Measurements from ENCODE around the gene APLP1. TPM values are rescaled to one million over a fixed set of nuclear protein-coding genes. Genes with fewer than 3 reads are reported as not detected.

Gene APLP1
- total and polyA plus RNA-seq, 2 experiments from 2014 or later: 30.2 to 36.0 TPM

DNA sequence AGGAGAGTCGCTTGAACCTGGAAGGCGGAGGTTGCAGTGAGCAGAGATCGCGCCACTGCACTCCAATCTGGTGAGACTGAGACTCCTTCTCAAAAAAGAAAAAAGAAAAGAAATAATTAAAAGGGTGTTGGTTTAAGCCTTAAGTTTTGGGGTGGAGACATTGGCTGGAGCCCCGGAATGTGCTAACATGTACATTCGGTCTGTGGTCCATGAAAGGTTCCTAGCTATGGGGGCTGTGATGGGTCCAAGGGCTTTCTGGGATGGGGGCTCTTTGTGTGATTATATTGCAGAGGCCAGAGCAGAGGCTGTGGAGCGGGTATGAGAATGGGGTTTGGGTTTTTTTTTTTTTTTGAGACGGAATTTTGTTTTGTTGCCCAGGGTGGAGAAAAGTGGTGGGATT, 17.5 kb downstream of the APLP1 start (continued):
- TF ChIP-seq CREB1 (CRISPR knock-in tag; IDR thresholded peaks at IDR 0.05; ENCODE audit: low read depth): no peak
- TF ChIP-seq ZNF331 (CRISPR knock-in tag; IDR thresholded peaks at IDR 0.05; ENCODE audit: low read depth): no peak
- no peak for TF ChIP-seq EZH2phosphoT487 (IDR thresholded peaks at IDR 0.05; ENCODE audit: unreplicated experiment)
- TF ChIP-seq ETS1 (IDR thresholded peaks at IDR 0.05): no peak
- TF ChIP-seq ZNF114 (CRISPR knock-in tag; IDR thresholded peaks at IDR 0.05): no peak
- TF ChIP-seq CTCF (conservative IDR thresholded peaks at IDR 0.05; ENCODE audit: low read depth in 2 of 2): no peak
- TF ChIP-seq EZH2 (IDR thresholded peaks at IDR 0.05; ENCODE audit: low read depth, unreplicated experiment): no peak
- TF ChIP-seq STAT1 (IDR thresholded peaks at IDR 0.05; ENCODE audit: unreplicated experiment): no peak

- Histone ChIP-seq H3K9me2 (ENCODE audit: insufficient read depth) (no peaks in the 10 kb centered on the region), H3K4me1 (ENCODE audit: insufficient read depth) (no peaks in the 10 kb centered on the region), H2AFZ (no peak overlapping the region), H4K20me1 (replicated peaks; ENCODE audit: insufficient read depth) (peaks cover 4% of the 10 kb centered on the region; the same call in 1 of the 2 replicates), H3F3A (replicated peaks; ENCODE audit: low read depth) (no peaks in the 10 kb centered on the region), H3K4me2 (no peak overlapping the region), H3K79me2 (replicated peaks; ENCODE audit: insufficient read depth) (no peaks in the 10 kb centered on the region), H3K36me3 (ENCODE audit: insufficient read depth) (peaks cover 8% of the 10 kb centered on the region; the same call in 1 of the 2 replicates), H3K27me3 (ENCODE audit: insufficient read depth) (no peaks in the 10 kb centered on the region), H3K27ac (ENCODE audit: low read depth) (no peak overlapping the region), H3K4me3 (no peak overlapping the region)
- Mint-ChIP-seq H3K9me3 (no peaks in the 10 kb centered on the region), H3K27me3 (ENCODE audit: insufficient read depth, low read depth, poor library complexity) (peaks cover 13% of the 10 kb centered on the region), H3K36me3 (ENCODE audit: low read depth) (peaks cover 45% of the 10 kb centered on the region), H3K4me3 (no peak overlapping the region), H3K27ac (no peak overlapping the region), H3K4me1 (no peaks in the 10 kb centered on the region)
- ATAC-seq (no peak), DNase-seq (ENCODE audit: low spot score) (no peak)
- TF ChIP-seq STAT1 (IDR thresholded peaks at IDR 0.05; ENCODE audit: unreplicated experiment) (no peak), EZH2phosphoT487 (IDR thresholded peaks at IDR 0.05; ENCODE audit: unreplicated experiment) (no peak), REST (IDR thresholded peaks at IDR 0.05; ENCODE audit: unreplicated experiment) (no peak), JUNB (IDR thresholded peaks at IDR 0.05; ENCODE audit: unreplicated experiment) (no peak), ETS1 (IDR thresholded peaks at IDR 0.05) (no peak), CTCF (conservative IDR thresholded peaks at IDR 0.05; ENCODE audit: low read depth in 2 of 2) (no peak), NANOG (IDR thresholded peaks at IDR 0.05; ENCODE audit: borderline replicate concordance) (no peak), EZH2 (IDR thresholded peaks at IDR 0.05; ENCODE audit: low read depth, unreplicated experiment) (no peak), CREB1 (CRISPR knock-in tag; IDR thresholded peaks at IDR 0.05; ENCODE audit: low read depth) (no peak), POLR2AphosphoS5 (IDR thresholded peaks at IDR 0.05; ENCODE audit: low read depth) (no peak)
Observed at GRCh38 chr19:35887197-35887596, 18.8 kb downstream of the APLP1 start.

Measured in GM23338 (cell line).